PC-3 (cell line): Measurements from ENCODE around the gene COL5A2. TPM values are rescaled to one million over a fixed set of nuclear protein-coding genes. Genes with fewer than 3 reads are reported as not detected.

ENCODE experiments used
- ATAC-seq: fragments of 200-7000 bp; cut with Tn5 transposase; 2 replicates; pipeline ENCODE4 v1.9.1; 2020; ENCODE audit warnings: mild to moderate bottlenecking, moderate library complexity
- BruUV-seq: library from RNA; stranded (reverse); fragments of 400-500 nt; replicated peaks from 2 replicates; lab custom pipeline; 2021; lab: Mats Ljungman, UMichigan
- CTCF ChIA-PET: fragments of 300-600 bp; sonication (Branson Sonifier 250); formaldehyde crosslinking; loops from one replicate; lab custom pipeline; 2022; ENCODE audit warnings: antibody characterized with exemption; lab: Charles Lee
- POLR2A ChIA-PET: fragments of 300-600 bp; sonication (Branson Sonifier 250); formaldehyde crosslinking; loops from one replicate; lab custom pipeline; 2022; ENCODE audit warnings: antibody characterized with exemption; ENCODE audit not compliant: unreplicated experiment; lab: Charles Lee
- DNase-seq: peaks from one replicate; pipeline ENCODE4 v3.0.0-alpha.2; 2015
- H2AFZ ChIP-seq: fragments of 300-600 bp; sonication (generic); 2 replicates; pipeline ENCODE4 v1.6.0; 2016; ENCODE audit warnings: antibody characterized with exemption, low read length
- H3F3A ChIP-seq: fragments of 300-600 bp; sonication (generic); one replicate; pipeline ENCODE4 v1.6.0; 2017; ENCODE audit warnings: antibody characterized with exemption, low read length, control low read depth, mild to moderate bottlenecking; ENCODE audit not compliant: unreplicated experiment
- H3K27ac ChIP-seq: fragments of 300-600 bp; sonication (generic); 2 replicates; pipeline ENCODE4 v1.5.1; 2016; ENCODE audit warnings: mild to moderate bottlenecking, low read length
- H3K27me3 ChIP-seq: fragments of 300-600 bp; sonication (generic); 2 replicates; pipeline ENCODE4 v1.6.1; 2016; ENCODE audit warnings: low read length, mixed read lengths
- H3K36me3 ChIP-seq: fragments of 300-600 bp; sonication (generic); 2 replicates; pipeline ENCODE4 v1.6.1; 2016; ENCODE audit warnings: low read depth, mixed run types, low read length, mixed read lengths
- H3K4me1 ChIP-seq: fragments of 300-600 bp; sonication (generic); 2 replicates; pipeline ENCODE4 v1.5.1; 2016; ENCODE audit warnings: low read length; ENCODE audit not compliant: insufficient read depth
- H3K4me2 ChIP-seq: fragments of 300-600 bp; sonication (generic); 2 replicates; pipeline ENCODE4 v1.6.0; 2016; ENCODE audit warnings: low read length
- H3K4me3 ChIP-seq: fragments of 300-600 bp; sonication (generic); 2 replicates; pipeline ENCODE4 v1.5.1; 2016; ENCODE audit warnings: mild to moderate bottlenecking, low read length, mixed read lengths
- H3K79me2 ChIP-seq: fragments of 300-600 bp; sonication (generic); 2 replicates; pipeline ENCODE4 v1.6.1; 2017; ENCODE audit warnings: low read length, mixed read lengths
- H3K9ac ChIP-seq: fragments of 300-600 bp; sonication (generic); 2 replicates; pipeline ENCODE4 v1.6.0; 2016; ENCODE audit warnings: mild to moderate bottlenecking, low read length
- H3K9me2 ChIP-seq: fragments of 300-600 bp; sonication (generic); replicated peaks from 2 replicates; pipeline ENCODE4 v1.6.1; 2016; ENCODE audit warnings: mixed run types, low read length, mixed read lengths
- H3K9me3 ChIP-seq: fragments of 300-600 bp; sonication (generic); 2 replicates; pipeline ENCODE4 v1.6.1; 2016; ENCODE audit warnings: low read length, mixed read lengths
- H4K20me1 ChIP-seq: fragments of 300-600 bp; sonication (generic); 2 replicates; pipeline ENCODE4 v1.6.1; 2016; ENCODE audit warnings: low read length, mixed read lengths
- EZH2 ChIP-seq: fragments of 300-600 bp; sonication (generic); IDR thresholded peaks from one replicate; pipeline ENCODE4 v1.6.1; 2017; ENCODE audit warnings: antibody characterized with exemption, mild to moderate bottlenecking, low read length; ENCODE audit not compliant: unreplicated experiment
- EZH2phosphoT487 ChIP-seq: fragments of 300-600 bp; sonication (generic); IDR thresholded peaks from 2 replicates; pipeline ENCODE4 v1.6.1; 2018; ENCODE audit warnings: mild to moderate bottlenecking, antibody characterized with exemption, low read length, borderline replicate concordance
- intact Hi-C: fragments of 100-400 bp; cut with micrococcal nuclease; formaldehyde crosslinking; loops from 2 replicates; pipeline ENCODE4 v1.9.0; 2023
- total RNA-seq: library from RNA; depleted of rRNA; stranded (reverse); fragments of >200 nt; gene quantifications from 2 replicates; pipeline ENCODE4 v1.2.3, GENCODE V29; 2014
- TF ChIP-seq, protein P1 (sequence below): fragments of 300-600 bp; sonication (generic); conservative IDR thresholded peaks from 2 replicates; pipeline ENCODE4 v1.5.1; 2017; ENCODE audit warnings: antibody characterized with exemption, low read depth, mild to moderate bottlenecking, low read length

Gene COL5A2
- total RNA-seq, 1 experiment from 2014 or later = 56.2 TPM

- Histone ChIP-seq H3K36me3 (peaks cover 27% of the 10 kb centered on the region), H3K27me3 (no peaks in the 10 kb centered on the region), H3K4me1 (no peaks in the 10 kb centered on the region; the same call in 1 of the 2 replicates), H3K4me3 (no peak overlapping the region), H3K9ac (no peak overlapping the region), H3K9me3 (no peaks in the 10 kb centered on the region), H3K27ac (no peak overlapping the region), H3K79me2 (no peaks in the 10 kb centered on the region), H3F3A (no peaks in the 10 kb centered on the region), H4K20me1 (no peaks in the 10 kb centered on the region), H3K9me2 (no peaks in the 10 kb centered on the region), H2AFZ (no peak overlapping the region), H3K4me2 (no peak overlapping the region)
- TF ChIP-seq EZH2phosphoT487 = no peak
- TF ChIP-seq, protein P1, sequence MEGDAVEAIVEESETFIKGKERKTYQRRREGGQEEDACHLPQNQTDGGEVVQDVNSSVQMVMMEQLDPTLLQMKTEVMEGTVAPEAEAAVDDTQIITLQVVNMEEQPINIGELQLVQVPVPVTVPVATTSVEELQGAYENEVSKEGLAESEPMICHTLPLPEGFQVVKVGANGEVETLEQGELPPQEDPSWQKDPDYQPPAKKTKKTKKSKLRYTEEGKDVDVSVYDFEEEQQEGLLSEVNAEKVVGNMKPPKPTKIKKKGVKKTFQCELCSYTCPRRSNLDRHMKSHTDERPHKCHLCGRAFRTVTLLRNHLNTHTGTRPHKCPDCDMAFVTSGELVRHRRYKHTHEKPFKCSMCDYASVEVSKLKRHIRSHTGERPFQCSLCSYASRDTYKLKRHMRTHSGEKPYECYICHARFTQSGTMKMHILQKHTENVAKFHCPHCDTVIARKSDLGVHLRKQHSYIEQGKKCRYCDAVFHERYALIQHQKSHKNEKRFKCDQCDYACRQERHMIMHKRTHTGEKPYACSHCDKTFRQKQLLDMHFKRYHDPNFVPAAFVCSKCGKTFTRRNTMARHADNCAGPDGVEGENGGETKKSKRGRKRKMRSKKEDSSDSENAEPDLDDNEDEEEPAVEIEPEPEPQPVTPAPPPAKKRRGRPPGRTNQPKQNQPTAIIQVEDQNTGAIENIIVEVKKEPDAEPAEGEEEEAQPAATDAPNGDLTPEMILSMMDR = no peak
- no peak for TF ChIP-seq EZH2
- no peak for ATAC-seq
- no TSS peak for BruUV-seq
- POLR2A ChIA-PET = interaction anchor here (0.7 kb wide), 1 partner anchor 27 kb away, joined by 3 read pairs; no protein-coding TSS in a partner anchor
- intact Hi-C loops = no loop called here
- no peak for DNase-seq
- CTCF ChIA-PET = no interaction called here
Observed at GRCh38 chr2:189045836-189046235, 133.7 kb downstream of the COL5A2 start.

DNA sequence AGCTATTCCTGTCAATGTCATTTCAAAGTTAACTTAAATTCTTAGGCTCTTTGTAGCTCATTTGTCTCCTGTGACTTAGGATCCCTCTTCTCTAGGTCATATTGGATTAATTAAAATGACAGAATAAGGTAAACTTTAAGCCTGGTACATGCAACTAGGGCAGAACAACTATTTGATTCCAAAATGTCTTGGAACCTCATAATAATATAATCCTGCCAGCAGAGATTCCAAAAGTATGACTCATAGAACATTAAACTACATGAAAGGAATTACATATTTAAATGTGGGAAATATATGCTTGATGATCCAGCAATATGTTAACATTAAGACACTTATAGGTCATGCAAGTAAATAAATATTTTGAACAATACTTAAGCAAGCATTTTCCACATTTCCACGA, 142.0 kb downstream of the COL5A2 start:
- H2AFZ ChIP-seq = no peak overlapping the region
- H3K27me3 ChIP-seq = no peaks in the 10 kb centered on the region
- peaks cover 42% of the 10 kb centered on the region for H3K36me3 ChIP-seq
- H3K9me2 ChIP-seq = no peaks in the 10 kb centered on the region
- no peak overlapping the region for H3K27ac ChIP-seq
- peak; percentile 80 for DNase-seq
- peaks cover 7% of the 10 kb centered on the region for H3K4me1 ChIP-seq
- no peaks in the 10 kb centered on the region for H3K79me2 ChIP-seq
- no peak overlapping the region for H3K9ac ChIP-seq
- peak; percentile 82 for ATAC-seq
- no TSS peak for BruUV-seq
- ChIA-PET CTCF (no interaction called here), POLR2A (no interaction called here)
- H3F3A ChIP-seq = no peaks in the 10 kb centered on the region
- intact Hi-C loops = loop anchor here (5.0 kb wide), 1 partner anchor 35 kb away; no protein-coding TSS in a partner anchor
- H4K20me1 ChIP-seq = no peaks in the 10 kb centered on the region
- no peak overlapping the region for H3K4me3 ChIP-seq
- H3K4me2 ChIP-seq = 0 out of 2 replicates have a peak overlapping the region, but pooled peaks have one; percentile 2
- no peak for TF ChIP-seq EZH2phosphoT487
- TF ChIP-seq, protein P1 = no peak
- no peak for TF ChIP-seq EZH2
- no peaks in the 10 kb centered on the region for H3K9me3 ChIP-seq

GRCh38 chr2:189024901-189025618, 154.5 kb downstream of the COL5A2 start:
- H2AFZ ChIP-seq = no peak overlapping the region
- H3K4me2 ChIP-seq = no peak overlapping the region
- TF ChIP-seq, protein P1 = peak; percentile 75
- TF ChIP-seq EZH2phosphoT487 = no peak
- DNase-seq (peak; percentile 35), ATAC-seq (no peak)
- no peak overlapping the region for H3K27ac ChIP-seq
- H4K20me1 ChIP-seq = no peaks in the 10 kb centered on the region
- H3K9me3 ChIP-seq = no peaks in the 10 kb centered on the region
- no peaks in the 10 kb centered on the region for H3K4me1 ChIP-seq
- intact Hi-C loops = no loop called here
- no peak overlapping the region for H3K9ac ChIP-seq
- no peaks in the 10 kb centered on the region for H3K36me3 ChIP-seq
- POLR2A ChIA-PET = no interaction called here
- no TSS peak for BruUV-seq
- H3K27me3 ChIP-seq = no peaks in the 10 kb centered on the region
- H3K9me2 ChIP-seq = no peaks in the 10 kb centered on the region
- CTCF ChIA-PET = no interaction called here
- H3K79me2 ChIP-seq = no peaks in the 10 kb centered on the region
- no peaks in the 10 kb centered on the region for H3F3A ChIP-seq
- H3K4me3 ChIP-seq = no peak overlapping the region
